Heart left ventricle (tissue), 13 donors: Measurements from ENCODE around the gene EFHD2.

Source experiments
- POLR2A ChIP-seq, 2 donors: fragments of 450-650 bp; IDR thresholded peaks; one replicate each; pipeline ENCODE4 v1.6.1; 2017; ENCODE audit warnings: antibody characterized with exemption in 2 of 2, mild to moderate bottlenecking in 2 of 2, moderate library complexity in 2 of 2
- TF ChIP-seq, protein P1 (sequence below), 12 donors: fragments of 200-600 bp; sonication (generic) in 4 of 12; IDR thresholded peaks; one replicate each; pipeline versions ENCODE4 v1.5.0 to v1.8.0; 2018 to 2022; ENCODE audit warnings: antibody characterized with exemption in 12 of 12, mild to moderate bottlenecking in 5 of 12
- donor health status: ischemic (EF 13 %, LVEDD 7.1; RV severe dilation, severe dysfunction).
- donor health status: DM: no; HTN: yes; CAD: no.
- donor health status: DM: no; HTN: no; CAD: no.
- donor health status: ischemic (EF 25% LVEDD 6.9; RV normal size, moderate dysfunction).
- donor health status: ischemic (EF 25% LVEDD 5.7; RV mildly dilated, moderate dysfunction).
- donor health status: ischemic (EF 35%, LVEDD 5.7; RV mildly dilated, moderate dysfunction).
- donor health status: nonischemic (EF 11% LVEDD 7.7; RV severe dilation, severe dysfunction).
- donor health status: DM: yes; HTN: yes; CAD: no.
- donor health status: PGD.
- donor health status: ischemic (EF 29% LVEDD 5.4; RV normal size, mild dysfunction).
- donor health status: nonischemic (EF 23%, LVEDD 6.1; RV moderate dilation, normal function).

DNA sequence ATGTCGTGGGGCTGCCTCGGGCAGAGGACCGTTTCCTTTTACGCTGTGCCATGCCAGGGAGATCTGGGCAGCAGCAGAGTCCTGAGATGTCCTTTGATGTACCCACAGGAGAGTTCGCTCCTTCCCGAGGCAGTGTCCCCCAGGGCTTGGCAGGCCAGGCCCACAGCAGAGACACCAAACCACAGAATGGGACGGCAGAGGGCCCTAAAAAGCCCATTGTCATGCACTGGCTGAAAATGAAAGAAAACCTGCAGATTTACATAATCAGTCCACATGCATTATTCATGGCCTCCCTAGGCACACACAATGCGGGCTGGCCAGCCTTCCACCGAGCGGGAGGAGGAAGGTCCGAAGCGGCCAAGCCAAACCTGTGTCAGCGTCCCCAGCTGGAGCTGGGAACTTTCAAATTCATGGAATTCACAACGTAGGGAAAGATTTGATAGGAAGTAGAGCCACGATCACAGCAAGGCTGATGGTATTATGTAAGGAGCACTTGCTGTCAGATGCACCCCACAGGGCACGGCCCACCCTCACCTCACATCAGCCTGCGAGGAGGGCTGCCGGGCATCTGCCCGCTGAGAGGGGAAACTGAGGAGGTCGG lies 25.3 kb upstream of the EFHD2 start:
- no peak for TF ChIP-seq POLR2A (IDR thresholded peaks at IDR 0.05)
- TF ChIP-seq, protein P1, sequence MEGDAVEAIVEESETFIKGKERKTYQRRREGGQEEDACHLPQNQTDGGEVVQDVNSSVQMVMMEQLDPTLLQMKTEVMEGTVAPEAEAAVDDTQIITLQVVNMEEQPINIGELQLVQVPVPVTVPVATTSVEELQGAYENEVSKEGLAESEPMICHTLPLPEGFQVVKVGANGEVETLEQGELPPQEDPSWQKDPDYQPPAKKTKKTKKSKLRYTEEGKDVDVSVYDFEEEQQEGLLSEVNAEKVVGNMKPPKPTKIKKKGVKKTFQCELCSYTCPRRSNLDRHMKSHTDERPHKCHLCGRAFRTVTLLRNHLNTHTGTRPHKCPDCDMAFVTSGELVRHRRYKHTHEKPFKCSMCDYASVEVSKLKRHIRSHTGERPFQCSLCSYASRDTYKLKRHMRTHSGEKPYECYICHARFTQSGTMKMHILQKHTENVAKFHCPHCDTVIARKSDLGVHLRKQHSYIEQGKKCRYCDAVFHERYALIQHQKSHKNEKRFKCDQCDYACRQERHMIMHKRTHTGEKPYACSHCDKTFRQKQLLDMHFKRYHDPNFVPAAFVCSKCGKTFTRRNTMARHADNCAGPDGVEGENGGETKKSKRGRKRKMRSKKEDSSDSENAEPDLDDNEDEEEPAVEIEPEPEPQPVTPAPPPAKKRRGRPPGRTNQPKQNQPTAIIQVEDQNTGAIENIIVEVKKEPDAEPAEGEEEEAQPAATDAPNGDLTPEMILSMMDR (IDR thresholded peaks at IDR 0.05), result no peak
